ENCODE results near the gene EVL. TPM values are rescaled to one million over a fixed set of nuclear protein-coding genes. Genes with fewer than 3 reads are reported as not detected.

The EVL gene
- total and polyA plus RNA-seq, 2 of the 8 experiments (the other 6 are each of a cell fraction or from before 2014, with no cell fraction given), result 30.7 to 64.6 TPM

- Histone ChIP-seq H4K91ac (replicated peaks; ENCODE audit: insufficient read length, low read length) (no peak overlapping the region), H2BK5ac (ENCODE audit: low read depth, low read length) (no peak overlapping the region), H3K56ac (replicated peaks; ENCODE audit: insufficient read length, low read depth, low read length) (no peak overlapping the region), H3K27ac (ENCODE audit: low read depth, low read length) (no peak overlapping the region), H3K79me1 (ENCODE audit: low read depth, low read length) (no peaks in the 10 kb centered on the region; the same call in 1 of the 2 replicates), H2BK12ac (ENCODE audit: low read depth, low read length) (no peak overlapping the region), H3K9ac (replicated peaks in 1 of 4; ENCODE audit: extremely low read depth in 1 of 4, low read depth in 3 of 4, low read length in 3 of 4) (no peak overlapping the region), H3K79me2 (ENCODE audit: control insufficient read depth in 1 of 2, insufficient read depth in 2 of 2, low read length in 2 of 2) (no peaks in the 10 kb centered on the region), H2BK20ac (ENCODE audit: low read length) (no peak overlapping the region), H4K8ac (ENCODE audit: extremely low read depth, insufficient read depth, low read length) (no peak overlapping the region), H2BK15ac (ENCODE audit: low read length) (no peak overlapping the region), H3K4ac (replicated peaks; ENCODE audit: insufficient read length, low read depth, low read length) (no peak overlapping the region), H3K9me3 (ENCODE audit: insufficient read depth in 2 of 2, low read depth in 1 of 2, low read length in 1 of 2) (no peaks in the 10 kb centered on the region), H2AFZ (ENCODE audit: low read length) (no peak overlapping the region), H2BK120ac (replicated peaks; ENCODE audit: low read depth, low read length) (no peak overlapping the region), H3K27me3 (replicated peaks in 1 of 4; ENCODE audit: control insufficient read depth in 3 of 4, extremely low read depth in 1 of 4, insufficient read depth in 3 of 4, low read length in 3 of 4) (no peaks in the 10 kb centered on the region), H3K36me3 (ENCODE audit: control insufficient read depth in 2 of 4, insufficient read depth in 4 of 4, low read length in 3 of 4) (peaks cover 0 to 6% (median 0%) of the 10 kb centered on the region in 4 experiments; a peak in 1 of 8 replicates), H3K14ac (ENCODE audit: insufficient read length) (no peak overlapping the region), H3K4me3 (ENCODE audit: extremely low read depth in 1 of 4, insufficient read depth in 2 of 4, low read depth in 3 of 4, low read length in 4 of 4) (no peak overlapping the region), H3K18ac (ENCODE audit: extremely low read depth, low read length) (no peak overlapping the region), H4K5ac (ENCODE audit: insufficient read length, low read depth, low read length) (no peak overlapping the region), H3K23ac (ENCODE audit: insufficient read length) (no peak overlapping the region), H3K23me2 (ENCODE audit: low read depth, low read length) (no peaks in the 10 kb centered on the region), H4K20me1 (replicated peaks in 1 of 2; ENCODE audit: control insufficient read depth in 1 of 2, insufficient read depth in 2 of 2, low read length in 2 of 2) (peaks cover 0 to 1% of the 10 kb centered on the region in 2 experiments), H2AK5ac (ENCODE audit: low read depth, low read length) (no peak overlapping the region), H3K4me1 (replicated peaks in 1 of 4; ENCODE audit: control insufficient read depth in 3 of 4, insufficient read depth in 4 of 4, low read length in 3 of 4) (no peaks in the 10 kb centered on the region), H3K4me2 (ENCODE audit: insufficient read depth in 1 of 2, low read depth in 2 of 2, low read length in 2 of 2) (no peak overlapping the region)
- no peak for FAIRE-seq
- WGBS, 2 experiments (ENCODE audit: extremely low coverage in 1 of 2, insufficient coverage in 1 of 2, insufficient read length in 1 of 2, insufficient replicate concordance in 2 of 2, low coverage in 1 of 2, low lambda C conversion rate in 2 of 2, missing lambda C conversion rate in 1 of 2), result 87% methylated on average over 6 of the region's 6 CpGs; no CpG with 5 or more reads in 1 of the 2 experiments
- POLR2A ChIA-PET (ENCODE audit: partially characterized antibody), result no interaction called here
- CTCF ChIA-PET (ENCODE audit: partially characterized antibody), result interaction anchor here (0.6 to 1.4 kb wide), 3 partner anchors 8 to 111 kb away, joined by 3 read pairs; no protein-coding TSS in a partner anchor
- DNase-seq (ENCODE audit: low read depth in 1 of 2, low spot score in 2 of 2), result no peak
- TF ChIP-seq TAF1 (IDR thresholded peaks at IDR 0.05; ENCODE audit: low read depth, low read length), result no peak
- TF ChIP-seq GTF2F1 (IDR thresholded peaks at IDR 0.05; ENCODE audit: borderline replicate concordance, low read depth, low read length), result no peak
- no peak for TF ChIP-seq USF2 (IDR thresholded peaks at IDR 0.05; ENCODE audit: low read length)
- no peak for TF ChIP-seq ZNF274 (IDR thresholded peaks at IDR 0.05; ENCODE audit: borderline replicate concordance, extremely low read depth, low read length)
- no peak for TF ChIP-seq CBX5 (IDR thresholded peaks at IDR 0.05; ENCODE audit: low read depth, low read length)
Observed at GRCh38 chr14:100093319-100093718, 28.1 kb downstream of the EVL start.

All from H1 (cell line).